Hepatocyte (in vitro differentiated cells): ENCODE data around the gene MUC6. TPM values are rescaled to one million over a fixed set of nuclear protein-coding genes. Genes with fewer than 3 reads are reported as not detected.
"Not testable (repeated sequence)": the region's sequence is repeated elsewhere in the genome, so short reads cannot be mapped to it uniquely, and the experiment has no call there.

Experiments
- DNase-seq: peaks from one replicate; pipeline ENCODE4 v3.0.0-alpha.2; 2016; ENCODE audit warnings: low spot score
- H2AFZ ChIP-seq: fragments of 200-600 bp; sonication (generic); 2 replicates; pipeline ENCODE4 v1.6.0; 2016; ENCODE audit warnings: antibody characterized with exemption, mild to moderate bottlenecking
- H3K27ac ChIP-seq: fragments of 200-600 bp; sonication (generic); 2 replicates; pipeline ENCODE4 v1.5.1; 2016; ENCODE audit warnings: mild to moderate bottlenecking
- H3K27me3 ChIP-seq: fragments of 200-600 bp; sonication (generic); 2 replicates; pipeline ENCODE4 v1.6.1; 2016
- H3K36me3 ChIP-seq: fragments of 200-600 bp; sonication (generic); replicated peaks from 2 replicates; pipeline ENCODE4 v1.5.1; 2016; ENCODE audit warnings: low read depth; ENCODE audit not compliant: insufficient read depth
- H3K4me1 ChIP-seq: fragments of 200-600 bp; sonication (generic); 2 replicates; pipeline ENCODE4 v1.5.1; 2016; ENCODE audit warnings: mild to moderate bottlenecking, moderate library complexity; ENCODE audit not compliant: insufficient read depth
- H3K4me2 ChIP-seq: fragments of 200-600 bp; sonication (generic); 2 replicates; pipeline ENCODE4 v1.6.0; 2016
- H3K4me3 ChIP-seq: fragments of 200-600 bp; sonication (generic); 2 replicates; pipeline ENCODE4 v1.5.1; 2016; ENCODE audit warnings: mild to moderate bottlenecking
- H3K79me2 ChIP-seq: fragments of 200-600 bp; sonication (generic); 2 replicates; pipeline ENCODE4 v1.6.0; 2017; ENCODE audit warnings: mild to moderate bottlenecking
- H3K9me2 ChIP-seq: fragments of 200-600 bp; sonication (generic); replicated peaks from 2 replicates; pipeline ENCODE4 v1.6.0; 2017; ENCODE audit warnings: mild to moderate bottlenecking; ENCODE audit not compliant: insufficient read depth
- H3K9me3 ChIP-seq: fragments of 200-600 bp; sonication (generic); 2 replicates; pipeline ENCODE4 v1.5.1; 2016; ENCODE audit warnings: low read depth, mild to moderate bottlenecking
- H4K20me1 ChIP-seq: fragments of 200-600 bp; sonication (generic); 2 replicates; pipeline ENCODE4 v1.6.0; 2016; ENCODE audit warnings: mild to moderate bottlenecking; ENCODE audit not compliant: insufficient read depth, poor library complexity, severe bottlenecking
- CTCF ChIP-seq: fragments of 200-600 bp; sonication (generic); IDR thresholded peaks from 2 replicates; pipeline ENCODE4 v1.5.1; 2016; ENCODE audit warnings: antibody characterized with exemption, mild to moderate bottlenecking; ENCODE audit not compliant: poor library complexity
- EZH2 ChIP-seq: fragments of 200-600 bp; sonication (generic); IDR thresholded peaks from 2 replicates; pipeline ENCODE4 v1.6.1; 2016; ENCODE audit warnings: antibody characterized with exemption, mild to moderate bottlenecking, borderline replicate concordance
- EZH2phosphoT487 ChIP-seq: fragments of 200-600 bp; sonication (generic); IDR thresholded peaks from one replicate; pipeline ENCODE4 v1.6.1; 2018; ENCODE audit warnings: antibody characterized with exemption, mild to moderate bottlenecking, low read depth, moderate library complexity; ENCODE audit not compliant: unreplicated experiment, severe bottlenecking
- WGBS: methylation state at CpG from one replicate; pipeline ENCODE4 v1.1.6; 2016; ENCODE audit warnings: low lambda C conversion rate; ENCODE audit errors: missing lambda C conversion rate; 5-methylcytosine and 5-hydroxymethylcytosine counted together
- polyA plus RNA-seq: library from polyadenylated mRNA; unstranded; fragments of >200 nt; fragmentation: Nextera tagmentation; extraction: Ambion mirVana; gene quantifications from 2 replicates; pipeline ENCODE4 v1.2.1, GENCODE V29; 2016
- total RNA-seq: library from RNA; depleted of rRNA; stranded (reverse); fragments of >200 nt; gene quantifications from 2 replicates; pipeline ENCODE4 v1.2.3, GENCODE V29; 2014

MUC6 gene
- total and polyA plus RNA-seq, 2 experiments from 2014 or later: not detected

- Histone ChIP-seq H3K4me2 (no peak overlapping the region), H3K9me3 (no peaks in the 10 kb centered on the region), H3K27me3 (no peaks in the 10 kb centered on the region), H3K36me3 (no peaks in the 10 kb centered on the region), H3K4me3 (no peak overlapping the region), H3K4me1 (no peaks in the 10 kb centered on the region), H2AFZ (no peak overlapping the region), H3K27ac (no peak overlapping the region), H3K79me2 (no peaks in the 10 kb centered on the region), H4K20me1 (no peaks in the 10 kb centered on the region), H3K9me2 (no peaks in the 10 kb centered on the region)
- TF ChIP-seq CTCF (peak; percentile 40), EZH2 (no peak)
- WGBS: 76% methylated on average over 14 of the region's 15 CpGs
- DNase-seq: no peak
These were observed 60.7 kb downstream of the MUC6 start for GRCh38 chr11:975827-976226.

- H3K9me3 ChIP-seq, H4K20me1 ChIP-seq, H3K4me1 ChIP-seq, H3K79me2 ChIP-seq, H3K27me3 ChIP-seq, H3K36me3 ChIP-seq, H3K27ac ChIP-seq, H3K4me3 ChIP-seq, H2AFZ ChIP-seq, H3K4me2 ChIP-seq, H3K9me2 ChIP-seq, DNase-seq: not testable (repeated sequence)
- whole genome bisulfite sequencing: 88% methylated on average over 17 of the region's 41 CpGs
These were observed 61.1 kb downstream of the MUC6 start for GRCh38 chr11:975376-975775.

- Histone ChIP-seq H3K36me3 (no peaks in the 10 kb centered on the region), H3K4me3 (no peak overlapping the region), H3K9me2 (no peaks in the 10 kb centered on the region), H2AFZ (no peak overlapping the region), H3K4me2 (no peak overlapping the region), H3K27me3 (no peaks in the 10 kb centered on the region), H4K20me1 (no peaks in the 10 kb centered on the region), H3K9me3 (no peaks in the 10 kb centered on the region), H3K4me1 (no peaks in the 10 kb centered on the region), H3K27ac (no peak overlapping the region), H3K79me2 (peaks cover 2% of the 10 kb centered on the region)
- DNase-seq: no peak
- WGBS: 91% methylated on average over 11 of the region's 11 CpGs
- no peak for TF ChIP-seq EZH2
These were observed 63.3 kb downstream of the MUC6 start for GRCh38 chr11:973237-973636.

- Histone ChIP-seq H4K20me1 (peaks cover 3% of the 10 kb centered on the region), H3K27ac (no peak overlapping the region), H3K36me3 (no peaks in the 10 kb centered on the region), H3K79me2 (peaks cover 7% of the 10 kb centered on the region), H3K4me1 (no peaks in the 10 kb centered on the region), H3K4me3 (no peak overlapping the region), H3K27me3 (no peaks in the 10 kb centered on the region), H3K9me2 (no peaks in the 10 kb centered on the region), H2AFZ (no peak overlapping the region), H3K9me3 (no peaks in the 10 kb centered on the region), H3K4me2 (no peak overlapping the region)
- WGBS: 98% methylated on average over 26 of the region's 26 CpGs
- no peak for DNase-seq
- TF ChIP-seq EZH2 (no peak), CTCF (no peak), EZH2phosphoT487 (no peak)
These were observed 63.9 kb downstream of the MUC6 start for GRCh38 chr11:972523-973211.
